ENCODE results near the gene TADA2B. TPM values are rescaled to one million over a fixed set of nuclear protein-coding genes. Genes with fewer than 3 reads are reported as not detected.

TADA2B gene
- total and polyA plus RNA-seq, 11 donors, result 15.3 to 40.2 (median 30.8) TPM

DNA sequence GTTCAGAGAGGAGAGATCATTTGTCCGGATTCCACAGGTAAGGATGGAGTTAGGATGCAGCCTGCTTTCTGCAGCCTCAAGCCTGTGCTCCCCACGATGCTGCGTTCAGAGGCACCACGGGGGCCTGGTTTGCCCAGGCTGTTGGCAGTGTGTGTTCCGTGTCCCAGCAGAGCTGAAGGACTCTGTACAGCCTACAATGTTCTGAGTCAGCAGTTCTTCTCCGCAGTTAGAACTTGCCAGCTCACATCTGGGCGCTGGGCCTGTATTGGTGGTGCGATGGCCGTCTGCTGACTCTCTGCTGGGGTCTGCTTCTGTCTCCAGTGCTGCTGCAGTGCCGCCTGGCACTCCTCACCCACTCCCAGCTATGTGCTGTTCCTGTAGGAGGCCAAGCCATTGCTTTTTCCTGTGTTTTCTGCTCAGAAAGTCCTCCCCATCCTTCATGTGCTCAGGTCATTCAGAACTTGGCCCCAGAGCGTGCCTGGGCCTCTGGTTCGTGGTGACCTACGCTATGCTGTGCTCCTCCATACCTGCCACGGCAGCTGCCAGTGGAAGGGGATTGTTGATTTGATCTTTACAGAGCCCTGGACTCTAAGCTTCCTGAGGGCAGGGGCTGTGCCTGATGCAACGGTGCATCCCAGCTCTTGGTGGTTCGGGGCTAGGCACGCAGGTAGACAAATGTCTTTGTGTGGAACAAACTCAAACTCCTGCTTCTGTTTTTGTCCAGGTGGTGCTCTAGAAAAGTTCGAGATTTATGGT lies 42.6 kb upstream of the TADA2B start:
- 91 to 98% (median 95%) methylated on average over 18 of the region's 18 CpGs for WGBS, 4 donors
- ATAC-seq, result no peak
- Histone ChIP-seq H3K27ac (no peak overlapping the region), H3K9me3 (no peaks in the 10 kb centered on the region), H3K27me3 (no peaks in the 10 kb centered on the region), H3K4me1 (no peaks in the 10 kb centered on the region), H3K36me3 (peaks cover 4 to 100% (median 98%) of the 10 kb centered on the region in 9 donors), H3K4me3 (no peak overlapping the region)
- TF ChIP-seq, protein P1, sequence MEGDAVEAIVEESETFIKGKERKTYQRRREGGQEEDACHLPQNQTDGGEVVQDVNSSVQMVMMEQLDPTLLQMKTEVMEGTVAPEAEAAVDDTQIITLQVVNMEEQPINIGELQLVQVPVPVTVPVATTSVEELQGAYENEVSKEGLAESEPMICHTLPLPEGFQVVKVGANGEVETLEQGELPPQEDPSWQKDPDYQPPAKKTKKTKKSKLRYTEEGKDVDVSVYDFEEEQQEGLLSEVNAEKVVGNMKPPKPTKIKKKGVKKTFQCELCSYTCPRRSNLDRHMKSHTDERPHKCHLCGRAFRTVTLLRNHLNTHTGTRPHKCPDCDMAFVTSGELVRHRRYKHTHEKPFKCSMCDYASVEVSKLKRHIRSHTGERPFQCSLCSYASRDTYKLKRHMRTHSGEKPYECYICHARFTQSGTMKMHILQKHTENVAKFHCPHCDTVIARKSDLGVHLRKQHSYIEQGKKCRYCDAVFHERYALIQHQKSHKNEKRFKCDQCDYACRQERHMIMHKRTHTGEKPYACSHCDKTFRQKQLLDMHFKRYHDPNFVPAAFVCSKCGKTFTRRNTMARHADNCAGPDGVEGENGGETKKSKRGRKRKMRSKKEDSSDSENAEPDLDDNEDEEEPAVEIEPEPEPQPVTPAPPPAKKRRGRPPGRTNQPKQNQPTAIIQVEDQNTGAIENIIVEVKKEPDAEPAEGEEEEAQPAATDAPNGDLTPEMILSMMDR (IDR thresholded peaks at IDR 0.05), result no peak
- no peak for TF ChIP-seq POLR2A (IDR thresholded peaks at IDR 0.05)
- intact Hi-C loops (cut with DNase I), result no loop called here
- no peak for DNase-seq

- TF ChIP-seq POLR2A (IDR thresholded peaks at IDR 0.05), result no peak
- TF ChIP-seq, protein P1 (IDR thresholded peaks at IDR 0.05), result no peak
- Histone ChIP-seq H3K27ac (no peak overlapping the region), H3K27me3 (no peaks in the 10 kb centered on the region), H3K4me1 (no peaks in the 10 kb centered on the region), H3K9me3 (no peaks in the 10 kb centered on the region), H3K36me3 (peaks cover 4 to 100% (median 97%) of the 10 kb centered on the region in 9 donors), H3K4me3 (no peak overlapping the region)
- intact Hi-C loops (cut with DNase I), result no loop called here
- DNase-seq (no peak), ATAC-seq (no peak)
- WGBS, 4 donors, result 93 to 97% (median 96%) methylated on average over 4 to 7 of the region's 7 CpGs
These were observed 41.9 kb upstream of the TADA2B start for GRCh38 chr4:7001271-7001670.

GRCh38 chr4:7002336-7002735 lies 40.8 kb upstream of the TADA2B start:
- Histone ChIP-seq H3K4me3 (no peak overlapping the region), H3K27ac (no peak overlapping the region), H3K36me3 (peaks cover 4 to 100% (median 96%) of the 10 kb centered on the region in 9 donors), H3K27me3 (no peaks in the 10 kb centered on the region), H3K9me3 (no peaks in the 10 kb centered on the region), H3K4me1 (no peaks in the 10 kb centered on the region)
- DNase-seq (no peak), ATAC-seq (no peak)
- intact Hi-C loops (cut with DNase I), result no loop called here
- no peak for TF ChIP-seq POLR2A (IDR thresholded peaks at IDR 0.05)
- WGBS, 4 donors, result 93 to 97% (median 96%) methylated on average over 7 of the region's 7 CpGs

GRCh38 chr4:7003176-7003878 lies 39.8 kb upstream of the TADA2B start:
- no peaks in the 10 kb centered on the region for H3K4me1 ChIP-seq
- peaks cover 4 to 100% (median 96%) of the 10 kb centered on the region in 9 donors for H3K36me3 ChIP-seq
- 84 to 89% (median 85%) methylated on average over 11 of the region's 11 CpGs for WGBS, 4 donors
- intact Hi-C loops (cut with DNase I), result no loop called here
- H3K27ac ChIP-seq, result no peak overlapping the region
- DNase-seq (no peak), ATAC-seq (no peak)
- H3K9me3 ChIP-seq, result no peaks in the 10 kb centered on the region
- H3K4me3 ChIP-seq, result no peak overlapping the region
- H3K27me3 ChIP-seq, result no peaks in the 10 kb centered on the region
- TF ChIP-seq POLR2A (IDR thresholded peaks at IDR 0.05), result no peak
- TF ChIP-seq, protein P1 (IDR thresholded peaks at IDR 0.05), result no peak
